Embryonic facial prominence (tissue), 1 donor: ENCODE results near the gene ACTA2.
"Not testable (repeated sequence)": the region's sequence is repeated elsewhere in the genome, so short reads cannot be mapped to it uniquely, and the experiment has no call there.

Experiments
- DNase-seq: peaks from one replicate; pipeline ENCODE4 v3.0.0-alpha.2; 2016; ENCODE audit errors: extremely low spot score

Gene ACTA2

DNA sequence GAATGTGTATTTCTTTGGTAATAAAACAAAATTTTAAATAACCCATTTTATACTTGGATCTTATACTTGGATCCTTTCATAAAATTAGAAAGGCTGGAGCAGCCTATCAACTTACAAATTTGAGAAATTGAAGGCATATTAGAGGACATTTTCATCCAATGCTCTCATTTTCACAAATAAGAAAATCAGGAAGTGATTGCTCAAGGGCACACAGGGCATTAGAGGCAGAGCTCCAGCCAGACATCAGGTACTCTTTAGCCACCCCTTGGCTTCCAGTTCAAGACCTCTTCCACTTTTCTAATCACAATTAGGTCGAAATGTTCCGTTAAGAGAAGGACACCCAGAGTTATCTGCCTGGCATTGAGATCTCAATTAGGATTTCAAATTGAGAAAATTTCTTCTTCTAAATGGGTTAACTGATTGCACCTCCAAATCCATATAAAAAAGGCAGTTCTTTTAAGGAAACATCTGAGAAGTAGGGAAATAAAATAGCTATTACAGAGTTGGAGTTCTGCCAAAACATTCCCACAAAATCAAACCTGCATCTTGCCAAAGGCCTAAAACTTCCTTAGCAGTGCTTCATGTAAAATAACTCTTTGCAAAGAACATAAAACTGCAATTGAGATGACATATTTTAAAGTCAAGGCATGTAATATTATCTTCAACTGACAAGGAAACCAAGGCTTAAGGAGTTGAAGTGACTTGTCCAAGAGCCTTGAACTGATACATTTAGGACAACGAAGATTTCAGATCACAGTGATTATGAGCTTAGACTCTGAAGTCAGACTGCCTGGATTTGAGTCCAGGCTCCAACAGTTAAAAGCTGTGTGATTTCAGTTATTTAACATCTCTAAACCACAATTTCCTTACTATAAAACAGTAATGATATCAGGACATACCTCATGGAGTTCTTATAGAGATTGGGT lies 2.4 kb downstream of the ACTA2 start:
- peak; percentile 39 for DNase-seq

DNA sequence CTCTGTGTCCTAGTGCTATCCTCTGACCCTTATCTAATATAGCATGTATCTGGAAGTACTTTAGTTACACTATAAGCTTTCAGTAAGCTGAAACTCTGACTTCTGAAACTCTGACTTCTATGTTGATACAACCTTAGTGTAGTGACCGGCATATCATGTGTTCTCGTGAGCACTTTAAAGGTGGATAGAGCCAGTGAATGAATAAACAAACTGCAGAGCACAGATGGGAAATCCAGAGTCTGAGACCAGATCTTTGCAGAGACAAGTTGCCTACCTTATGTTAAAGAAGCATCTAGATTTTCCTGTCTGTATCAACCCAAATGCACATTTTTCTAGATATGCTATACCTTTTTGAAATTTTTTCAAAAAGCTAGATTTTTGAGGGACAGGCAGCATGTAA lies 3.5 kb downstream of the ACTA2 start:
- no peak for DNase-seq

DNA sequence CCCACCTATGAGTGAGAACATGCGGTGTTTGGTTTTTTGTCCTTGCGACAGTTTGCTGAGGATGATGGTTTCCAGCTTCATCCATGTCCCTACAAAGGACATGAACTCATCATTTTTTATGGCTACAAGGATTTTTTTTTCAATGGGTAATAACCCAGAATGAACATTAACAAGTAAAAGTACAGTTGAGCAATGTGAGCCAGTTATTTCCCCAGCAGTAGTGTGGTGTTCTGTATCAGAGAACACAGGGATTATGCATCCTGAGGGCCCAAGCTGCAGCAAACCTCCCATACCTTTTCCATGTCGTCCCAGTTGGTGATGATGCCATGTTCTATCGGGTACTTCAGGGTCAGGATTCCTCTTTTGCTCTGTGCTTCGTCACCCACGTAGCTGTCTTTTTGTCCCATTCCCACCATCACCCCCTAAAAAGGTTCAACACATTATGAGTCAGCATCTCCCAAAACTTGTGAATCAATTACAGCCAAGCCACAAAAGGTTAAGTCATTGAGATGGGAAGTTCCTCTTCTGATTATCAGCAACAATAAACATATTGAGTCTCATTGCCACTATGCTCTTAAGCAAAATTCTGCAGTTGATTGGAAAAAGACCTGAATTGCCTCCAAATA lies 5.5 kb downstream of the ACTA2 start:
- DNase-seq: no peak

DNA sequence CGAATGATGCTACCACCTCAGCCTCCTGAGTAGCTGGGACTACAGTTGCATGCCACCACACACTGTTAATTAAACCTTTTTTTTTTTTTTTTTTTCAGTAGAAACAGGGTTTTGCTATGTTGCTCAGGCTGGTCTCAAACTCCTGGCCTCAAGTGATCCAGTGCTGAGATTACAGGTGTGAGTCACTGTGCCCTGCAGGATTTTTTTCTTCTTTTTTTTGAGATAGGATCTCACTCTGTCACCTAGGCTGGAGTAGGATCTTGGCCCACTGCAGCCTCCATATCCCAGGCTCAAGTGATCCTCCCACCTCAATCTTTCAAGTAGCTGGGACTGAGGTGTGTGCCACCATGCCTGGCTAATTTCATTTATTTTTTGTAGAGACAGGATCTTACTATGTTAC lies 6.4 kb downstream of the ACTA2 start:
- no peak for DNase-seq

DNA sequence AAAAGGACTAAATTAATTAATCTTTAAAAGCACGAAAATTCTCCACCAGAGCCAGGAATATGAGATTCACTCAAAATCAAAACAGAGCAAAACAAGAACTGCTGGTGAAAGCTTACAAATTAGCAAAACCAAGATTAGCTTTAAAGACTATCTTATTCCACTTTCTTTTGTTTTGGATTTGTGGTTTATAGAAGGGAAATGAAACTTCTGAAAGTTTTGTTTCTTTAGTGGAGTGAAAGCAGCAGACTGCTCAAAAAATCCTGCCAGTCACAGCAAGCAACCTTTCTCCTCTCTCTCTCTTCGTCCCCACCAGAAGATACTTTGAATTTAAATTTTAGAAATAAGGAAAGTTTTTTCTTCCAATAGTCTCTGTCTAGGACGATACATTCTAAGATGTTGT lies 7.8 kb downstream of the ACTA2 start:
- DNase-seq: no peak

DNA sequence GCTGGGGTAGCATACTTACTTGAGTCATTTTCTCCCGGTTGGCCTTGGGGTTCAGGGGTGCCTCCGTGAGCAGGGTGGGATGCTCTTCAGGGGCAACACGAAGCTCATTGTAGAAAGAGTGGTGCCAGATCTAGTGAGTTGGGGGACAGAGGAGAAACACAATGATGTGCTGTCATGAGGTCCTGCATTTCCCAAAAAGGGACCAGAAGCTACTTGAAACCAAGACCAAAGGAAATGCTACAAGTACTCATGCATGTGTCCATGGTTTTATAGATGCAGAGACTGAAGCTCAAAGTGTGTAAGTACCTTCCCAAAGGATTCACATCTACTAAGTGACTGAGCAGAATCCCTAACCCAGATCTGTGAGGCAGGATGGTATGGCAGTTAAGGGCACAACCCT lies 8.8 kb downstream of the ACTA2 start:
- DNase-seq: no peak

DNA sequence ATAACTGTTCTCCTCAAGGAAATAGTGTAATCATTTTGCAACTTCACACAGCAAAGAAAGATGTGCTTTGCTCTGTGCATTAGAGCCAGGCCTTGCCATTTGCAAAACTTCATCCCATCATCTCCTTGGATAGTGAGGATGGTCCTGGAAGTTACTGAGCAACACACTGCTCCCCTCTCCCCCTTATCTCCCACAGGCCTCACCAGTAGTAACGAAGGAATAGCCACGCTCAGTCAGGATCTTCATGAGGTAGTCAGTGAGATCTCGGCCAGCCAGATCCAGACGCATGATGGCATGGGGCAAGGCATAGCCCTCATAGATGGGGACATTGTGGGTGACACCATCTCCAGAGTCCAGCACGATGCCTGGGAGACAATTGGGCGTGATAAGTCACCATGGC lies 11.5 kb downstream of the ACTA2 start:
- no peak for DNase-seq

DNA sequence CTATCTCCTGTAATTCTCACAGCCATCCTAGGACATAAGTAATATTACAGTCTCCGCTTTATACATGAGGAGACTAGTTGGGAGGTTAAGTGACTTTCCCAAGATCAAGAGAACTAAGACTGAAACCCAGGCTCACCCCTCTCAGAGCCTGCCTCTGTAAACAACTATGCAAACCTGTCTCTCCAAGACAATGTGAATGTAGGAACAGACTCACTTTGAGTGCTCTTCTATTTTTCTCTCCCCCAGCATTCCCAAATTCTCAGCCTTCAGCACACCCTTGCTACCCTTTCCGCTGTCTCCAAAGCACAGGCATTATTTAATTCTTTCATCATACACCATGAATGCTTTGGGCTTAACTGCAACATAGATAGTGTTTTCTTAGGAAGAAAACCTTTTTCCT lies 13.6 kb downstream of the ACTA2 start:
- DNase-seq: no peak

DNA sequence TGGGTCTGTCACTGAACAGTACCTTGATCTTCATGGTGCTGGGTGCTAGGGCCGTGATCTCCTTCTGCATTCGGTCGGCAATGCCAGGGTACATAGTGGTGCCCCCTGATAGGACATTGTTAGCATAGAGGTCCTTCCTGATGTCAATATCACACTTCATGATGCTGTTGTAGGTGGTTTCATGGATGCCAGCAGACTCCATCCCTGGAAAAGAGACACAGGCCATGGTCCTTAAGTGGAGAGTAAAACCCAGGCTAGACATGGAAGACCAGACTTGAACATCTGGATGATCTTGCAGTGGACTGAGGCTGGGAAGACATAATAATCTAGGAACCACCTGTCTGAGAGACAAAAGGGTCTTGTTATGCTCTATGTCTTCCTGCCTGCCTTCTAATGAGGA lies 14.5 kb downstream of the ACTA2 start:
- no peak for DNase-seq

DNA sequence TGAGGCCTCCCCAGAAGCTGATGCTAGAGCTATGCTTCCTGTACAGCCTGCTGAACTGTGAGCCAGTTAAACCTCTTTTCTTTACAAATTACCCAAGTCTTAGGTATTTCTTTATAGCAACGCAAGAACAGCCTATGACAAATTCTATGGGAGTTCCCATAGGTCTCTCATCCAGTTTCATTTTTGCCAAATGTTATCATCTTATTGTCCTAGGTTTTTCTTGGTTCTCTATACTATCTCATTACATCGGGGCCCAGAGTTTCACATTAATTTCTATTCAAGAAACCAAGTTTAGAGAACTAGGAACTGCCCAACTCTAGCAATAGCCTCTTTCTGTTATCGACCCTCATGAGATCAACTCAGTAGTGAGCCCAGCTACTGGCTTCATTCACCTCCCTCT lies 15.9 kb downstream of the ACTA2 start:
- DNase-seq: no peak

DNA sequence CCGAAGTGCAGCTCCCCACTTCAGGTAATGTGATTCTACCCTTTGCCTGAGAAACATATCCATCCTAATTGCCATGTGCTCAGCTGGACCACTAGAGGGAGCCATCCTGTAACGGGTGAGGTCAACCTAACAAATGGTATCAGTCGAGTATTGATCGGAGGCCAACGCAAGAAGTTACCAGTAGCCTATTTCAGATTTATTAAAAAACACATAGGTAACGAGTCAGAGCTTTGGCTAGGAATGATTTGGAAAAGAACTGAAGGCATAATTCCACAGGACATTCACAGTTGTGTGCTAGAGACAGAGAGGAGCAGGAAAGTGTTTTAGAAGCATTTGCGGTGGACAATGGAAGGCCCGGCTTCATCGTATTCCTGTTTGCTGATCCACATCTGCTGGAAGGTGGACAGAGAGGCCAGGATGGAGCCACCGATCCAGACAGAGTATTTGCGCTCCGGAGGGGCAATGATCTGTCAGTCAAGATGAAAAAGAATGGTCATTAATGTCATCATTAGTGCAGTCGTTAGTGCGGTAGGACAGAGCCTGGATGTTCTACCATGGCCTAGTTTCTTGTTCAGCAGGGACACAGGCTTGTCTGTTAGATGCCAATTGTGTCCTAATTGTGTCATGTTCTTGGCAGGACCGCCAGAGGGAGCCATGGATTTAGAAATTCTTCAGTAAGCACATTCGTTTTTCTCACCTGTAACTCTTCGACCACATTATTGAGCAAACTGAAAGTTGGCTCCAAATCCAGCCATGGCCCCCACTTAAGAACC lies 17.5 kb downstream of the ACTA2 start:
- peak; percentile 63 for DNase-seq

DNA sequence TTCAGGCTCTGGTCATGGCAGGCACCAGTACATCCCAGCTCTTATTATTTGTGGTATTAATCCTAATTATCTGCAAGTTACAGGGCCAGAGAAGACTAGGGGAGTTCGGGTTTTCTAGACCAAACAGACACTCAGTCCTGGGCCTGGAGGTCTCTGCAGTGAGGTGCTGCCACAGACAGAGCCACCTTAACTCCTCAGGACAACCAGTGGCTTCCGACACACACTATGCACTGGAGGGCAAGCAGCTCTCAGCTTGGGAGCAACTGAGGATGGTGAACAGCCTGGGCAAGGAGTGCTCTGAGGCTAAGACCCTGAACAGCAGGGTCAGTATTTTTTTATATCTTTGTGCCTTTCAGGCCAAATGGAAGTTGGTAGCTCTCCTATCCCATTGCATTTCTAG lies 19.0 kb downstream of the ACTA2 start:
- DNase-seq: no peak

DNA sequence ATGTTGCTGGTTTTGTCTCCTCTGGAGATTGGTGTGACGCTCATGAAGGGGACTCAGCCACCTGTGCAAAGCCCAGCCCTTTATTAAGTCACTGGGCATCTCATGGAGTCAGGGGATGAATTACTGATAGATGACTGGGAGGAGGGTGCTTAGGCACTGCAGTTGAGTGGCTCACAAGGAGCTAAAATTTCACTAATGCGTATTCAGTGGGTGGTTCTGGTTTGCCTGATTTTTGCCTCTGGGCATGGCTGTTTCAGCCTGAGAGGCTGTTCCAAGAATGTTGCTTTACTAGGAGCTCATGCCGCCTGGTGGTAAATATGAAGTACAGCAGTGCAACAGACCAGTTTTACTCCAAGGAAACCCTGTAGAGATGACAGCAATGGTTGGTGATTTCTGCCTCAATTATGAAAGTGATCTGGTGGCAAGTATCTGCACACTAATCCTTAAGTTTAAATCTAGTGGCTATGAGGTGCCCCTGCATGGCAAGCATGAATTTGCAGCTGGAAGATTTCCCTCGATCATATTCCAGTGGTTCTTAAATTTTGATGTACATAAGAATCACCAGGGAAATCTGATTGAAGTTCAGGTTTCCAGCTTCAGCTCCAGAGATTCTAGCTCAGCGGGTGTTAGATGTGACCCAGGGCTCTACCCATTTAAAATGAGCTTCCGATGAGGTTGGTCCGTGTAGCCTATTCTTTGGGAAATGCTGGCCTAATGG lies 19.9 kb downstream of the ACTA2 start:
- DNase-seq: peak; percentile 75

DNA sequence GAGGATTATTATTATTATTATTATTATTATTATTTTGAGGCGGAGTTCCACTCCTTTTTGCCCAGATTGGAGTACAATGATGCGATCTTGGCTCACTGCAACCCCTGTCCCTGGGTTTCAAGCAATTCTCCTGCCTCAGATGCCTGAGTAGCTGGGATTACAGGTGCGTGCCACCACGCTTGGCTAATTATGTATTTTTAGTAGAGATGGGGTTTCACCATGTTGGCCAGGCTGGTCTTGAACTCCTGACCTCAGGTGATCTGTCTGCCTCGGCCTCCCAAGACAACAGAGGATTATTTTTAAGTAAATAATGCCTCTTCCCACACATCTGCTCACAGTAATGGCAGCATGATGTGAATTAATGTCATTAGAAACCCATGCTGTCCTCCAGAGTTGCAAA lies 20.5 kb downstream of the ACTA2 start:
- not testable (repeated sequence) for DNase-seq

DNA sequence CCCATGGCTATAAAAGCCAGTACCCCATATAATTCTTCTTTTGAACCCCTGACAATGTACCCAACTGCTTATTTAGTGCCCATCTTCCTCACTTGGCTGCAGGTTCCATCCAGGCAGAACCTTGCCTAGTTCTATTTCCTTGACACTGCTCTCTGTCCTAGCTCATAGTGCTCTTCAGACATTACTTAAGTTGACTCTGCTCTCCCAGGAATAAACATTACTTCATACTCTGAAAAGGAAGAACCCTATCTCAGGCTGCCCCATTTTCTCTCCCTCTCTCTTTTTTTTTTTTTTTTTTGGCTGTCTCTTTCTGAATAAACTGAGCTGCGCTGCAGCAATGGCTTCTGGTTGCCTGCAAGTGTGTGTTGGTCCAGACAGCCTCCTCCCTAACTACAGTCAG lies 21.0 kb downstream of the ACTA2 start:
- no peak for DNase-seq

DNA sequence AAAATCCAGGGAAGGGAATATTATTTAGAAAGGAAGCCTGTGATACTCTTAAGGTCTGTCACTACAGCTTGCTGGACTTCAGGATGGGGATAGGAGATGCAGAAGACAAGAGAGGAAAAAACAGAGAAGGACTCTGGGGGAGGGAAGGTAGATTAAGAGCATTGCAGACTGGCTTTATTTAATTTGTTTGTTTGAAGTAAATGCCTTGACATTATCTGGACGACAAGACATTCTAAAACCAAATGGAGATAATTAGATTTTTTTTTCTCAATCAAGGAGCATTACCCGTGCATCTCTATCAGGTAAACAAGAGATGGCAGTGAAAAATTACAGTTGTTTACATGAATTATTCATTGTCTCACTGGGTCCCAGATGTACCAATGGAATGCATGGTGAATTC lies 24.3 kb downstream of the ACTA2 start:
- DNase-seq: no peak

DNA sequence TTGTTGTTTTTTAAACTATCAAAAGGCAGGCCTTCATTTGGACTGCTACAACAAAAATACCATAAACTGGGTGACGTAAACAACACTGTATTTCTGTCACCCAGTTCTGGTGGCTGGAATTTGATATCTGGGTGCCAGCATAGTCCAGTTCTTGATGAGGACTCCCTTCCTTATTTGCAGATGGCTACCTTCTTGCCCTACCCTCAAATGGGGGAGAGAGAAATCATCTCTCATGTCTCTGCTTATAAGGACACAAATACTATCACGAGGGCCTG lies 25.2 kb downstream of the ACTA2 start:
- no peak for DNase-seq

DNA sequence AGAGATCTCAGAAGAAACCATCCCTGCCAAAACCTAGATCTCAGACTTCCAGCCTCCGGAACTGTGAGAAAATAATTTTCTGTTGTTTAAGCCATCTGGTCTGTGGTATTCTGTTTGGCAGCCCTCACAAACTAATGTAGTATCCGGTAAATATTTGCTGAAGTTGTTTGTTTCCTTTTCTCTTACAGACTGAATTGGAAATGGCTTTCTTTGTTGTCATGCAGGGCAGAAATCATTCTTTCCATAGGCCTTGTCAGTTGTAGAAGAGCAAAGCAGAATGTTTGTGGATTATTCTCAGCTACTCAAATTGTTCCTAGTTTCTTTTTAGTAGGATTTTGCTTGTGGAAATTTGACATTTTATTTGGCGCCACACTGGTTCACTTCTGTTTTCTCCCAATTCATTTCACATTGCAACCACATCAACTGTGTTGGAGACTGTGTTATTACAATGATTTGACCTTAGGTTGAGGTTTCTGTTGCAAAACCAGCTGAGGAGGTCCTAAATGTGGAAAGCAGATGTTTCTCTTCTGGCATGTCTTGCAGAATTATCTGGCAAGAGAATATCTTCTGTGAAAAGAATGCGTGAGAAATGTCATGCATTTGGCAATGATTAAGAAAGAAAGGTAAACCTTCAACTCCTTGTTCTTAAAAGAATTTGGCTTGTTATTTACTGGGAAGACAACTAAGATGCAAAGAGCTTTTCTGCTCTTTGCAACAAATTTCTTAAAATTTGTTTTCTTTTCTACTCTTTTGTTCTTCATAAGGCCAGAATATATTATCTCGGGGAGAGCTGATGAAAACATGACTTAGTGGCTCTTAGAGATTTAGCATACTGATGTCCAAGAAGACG lies 25.8 kb downstream of the ACTA2 start:
- DNase-seq: peak; percentile 34

DNA sequence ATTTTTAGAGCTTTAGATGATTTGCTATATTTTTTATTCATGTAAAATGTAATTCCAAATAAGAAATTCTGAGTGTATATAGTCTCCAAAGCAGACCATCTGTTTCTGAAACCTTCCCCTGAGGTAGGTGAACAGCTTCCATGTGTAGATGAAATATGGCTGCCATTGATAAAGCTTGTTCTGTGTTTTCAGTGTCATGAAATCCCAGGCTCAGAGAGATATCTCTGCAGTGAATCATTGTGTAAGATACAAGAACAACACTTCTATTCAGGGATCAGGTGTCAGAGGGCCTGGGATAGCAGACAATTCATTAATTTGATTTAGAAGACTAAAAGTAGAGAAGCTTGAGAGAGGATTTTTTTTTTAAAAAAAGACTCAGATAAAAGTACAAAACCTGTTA lies 29.1 kb downstream of the ACTA2 start:
- no peak for DNase-seq

DNA sequence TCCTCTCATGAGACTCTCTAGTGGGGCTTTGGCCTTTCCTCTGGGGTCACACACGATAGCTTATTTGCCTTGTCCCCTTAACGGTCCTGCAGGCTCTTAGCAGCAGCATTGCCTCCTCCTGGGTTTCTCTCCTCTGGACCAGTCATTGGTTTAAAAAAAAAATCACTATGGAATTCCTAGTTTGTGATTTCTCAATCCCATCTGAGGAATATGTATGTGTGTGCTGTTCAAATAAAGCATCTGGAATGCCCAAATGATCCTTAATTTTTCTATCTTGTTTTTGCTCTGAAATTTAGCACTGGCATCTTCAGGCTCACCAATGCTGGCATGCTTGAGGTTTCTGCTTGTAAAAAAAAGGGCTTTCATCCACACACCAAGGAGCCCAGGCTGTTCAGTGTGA lies 30.5 kb downstream of the ACTA2 start:
- DNase-seq: no peak

DNA sequence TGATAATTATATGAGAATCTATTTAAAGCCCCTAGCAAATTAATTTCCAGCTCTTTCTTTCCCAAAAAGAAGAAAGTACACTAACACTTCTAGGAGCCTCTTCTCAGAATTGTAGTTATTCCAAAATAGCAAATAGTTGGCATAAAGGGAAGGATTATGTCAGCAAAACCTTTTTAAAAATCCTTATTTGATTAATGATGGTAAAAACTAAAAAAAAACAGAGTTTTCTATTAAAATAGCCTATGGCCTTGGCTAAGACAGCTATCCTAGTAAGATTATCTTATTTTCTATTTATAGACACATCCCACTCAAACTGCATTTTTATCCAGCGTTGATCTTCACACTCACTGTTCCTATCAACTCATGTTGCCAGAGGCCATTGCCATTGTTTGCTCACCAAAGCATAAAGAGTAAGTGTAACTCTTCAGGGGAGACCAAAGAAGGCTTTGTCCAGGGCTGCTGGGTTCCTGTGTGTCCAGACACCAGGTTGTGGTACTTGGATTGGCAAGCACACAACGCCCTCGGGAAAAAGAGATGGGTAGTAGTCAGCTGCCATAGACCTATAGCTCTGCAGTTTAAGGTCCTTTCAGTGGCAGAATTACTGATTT lies 31.5 kb downstream of the ACTA2 start:
- DNase-seq: no peak
